ENCODE results near the gene CBFB.
"Not testable (repeated sequence)": the region's sequence is repeated elsewhere in the genome, so short reads cannot be mapped to it uniquely, and the experiment has no call there.

CBFB gene

GRCh38 chr16:67040906-67041305 is 12.0 kb downstream of the CBFB start:
- peak; percentile 83 for DNase-seq (ENCODE audit: low read depth, low spot score)

DNA sequence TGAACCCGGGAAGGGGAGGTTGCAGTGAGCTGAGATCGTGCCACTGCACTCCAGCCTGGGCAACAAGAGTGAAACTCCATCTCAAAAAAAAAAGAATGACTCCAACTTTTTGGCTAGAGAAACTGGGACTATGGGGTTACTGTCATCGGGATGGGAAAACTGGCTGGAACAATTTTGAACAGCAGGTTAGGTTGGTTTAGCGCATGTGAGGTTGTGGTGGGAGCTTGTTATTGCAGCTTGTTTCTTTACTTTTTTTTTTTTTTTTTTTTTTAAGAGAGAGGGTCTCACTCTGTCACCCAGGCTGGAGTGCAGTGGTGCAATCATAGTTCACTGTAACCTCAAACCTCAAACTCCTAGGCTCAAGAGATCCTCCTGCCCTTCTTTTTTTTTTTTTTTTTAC is 12.6 kb downstream of the CBFB start:
- DNase-seq (ENCODE audit: low read depth, low spot score): not testable (repeated sequence)

DNA sequence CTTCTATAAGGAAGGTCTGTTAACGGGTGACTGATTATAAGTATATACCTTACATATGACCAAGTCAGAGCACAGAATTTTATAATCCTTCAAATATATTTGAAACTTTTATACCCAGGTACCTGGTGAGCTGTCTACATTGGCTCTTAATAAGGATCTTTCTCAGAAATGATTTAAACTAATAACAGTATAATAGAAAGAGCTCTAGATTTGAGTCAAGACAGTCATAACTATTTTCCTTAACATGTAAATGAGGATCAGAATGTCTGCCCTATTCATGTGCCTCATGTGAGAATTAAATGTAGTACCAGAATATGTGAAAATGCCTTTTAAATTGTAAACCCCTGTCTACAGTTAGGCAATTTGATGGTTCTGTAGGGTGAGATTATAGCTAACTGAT is 14.5 kb downstream of the CBFB start:
- no peak for DNase-seq (ENCODE audit: low read depth, low spot score)

DNA sequence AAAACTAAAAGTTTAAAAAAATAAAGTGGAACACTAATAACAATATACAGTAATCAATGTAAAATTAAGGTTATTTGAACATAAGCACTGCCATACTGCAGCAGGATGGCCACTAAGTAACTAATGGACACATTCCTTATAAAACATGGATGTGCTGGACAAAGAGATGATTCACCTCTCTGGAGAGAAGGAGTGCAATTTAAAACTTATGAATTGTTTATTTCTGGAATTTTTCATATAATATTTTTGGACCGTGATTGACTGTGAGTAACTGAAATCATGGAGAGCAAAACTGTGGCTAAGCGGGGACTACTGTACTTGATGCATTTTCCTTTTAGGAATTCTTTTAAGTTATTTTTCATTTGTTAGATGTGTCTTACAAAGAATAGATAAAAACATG is 21.8 kb downstream of the CBFB start:
- DNase-seq (ENCODE audit: low read depth, low spot score): no peak

GRCh38 chr16:67052399-67052798 is 23.4 kb downstream of the CBFB start:
- DNase-seq (ENCODE audit: low read depth, low spot score): no peak

- DNase-seq (ENCODE audit: low read depth, low spot score): no peak
These were observed 24.9 kb downstream of the CBFB start for GRCh38 chr16:67053767-67054334.

GRCh38 chr16:67054901-67055300 is 26.0 kb downstream of the CBFB start:
- no peak for DNase-seq (ENCODE audit: low read depth, low spot score)

GRCh38 chr16:67055712-67056487 is 27.0 kb downstream of the CBFB start:
- DNase-seq (ENCODE audit: low read depth, low spot score): peak; percentile 69

DNA sequence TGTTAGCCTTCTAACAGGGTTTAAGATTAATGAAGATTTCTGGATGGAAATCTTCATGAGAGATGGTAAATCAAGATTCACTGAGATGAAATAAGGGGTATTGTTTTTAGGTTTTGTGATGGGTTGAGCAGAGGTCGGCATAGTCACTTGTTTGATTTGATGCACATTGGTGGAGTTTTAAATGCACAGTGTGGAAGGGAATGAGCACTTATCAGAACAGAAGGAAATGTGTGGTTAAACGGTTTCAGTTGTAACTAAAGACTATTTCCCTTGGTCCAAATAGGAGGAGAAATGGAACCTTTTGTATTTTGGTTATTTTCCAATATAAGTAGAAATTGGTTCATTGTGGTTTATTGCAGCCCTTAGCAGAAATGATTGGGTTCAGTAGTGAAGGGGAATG is 34.1 kb downstream of the CBFB start:
- DNase-seq (ENCODE audit: low read depth, low spot score): no peak

GRCh38 chr16:67068212-67068753 is 39.3 kb downstream of the CBFB start:
- no peak for DNase-seq (ENCODE audit: low read depth, low spot score)

DNA sequence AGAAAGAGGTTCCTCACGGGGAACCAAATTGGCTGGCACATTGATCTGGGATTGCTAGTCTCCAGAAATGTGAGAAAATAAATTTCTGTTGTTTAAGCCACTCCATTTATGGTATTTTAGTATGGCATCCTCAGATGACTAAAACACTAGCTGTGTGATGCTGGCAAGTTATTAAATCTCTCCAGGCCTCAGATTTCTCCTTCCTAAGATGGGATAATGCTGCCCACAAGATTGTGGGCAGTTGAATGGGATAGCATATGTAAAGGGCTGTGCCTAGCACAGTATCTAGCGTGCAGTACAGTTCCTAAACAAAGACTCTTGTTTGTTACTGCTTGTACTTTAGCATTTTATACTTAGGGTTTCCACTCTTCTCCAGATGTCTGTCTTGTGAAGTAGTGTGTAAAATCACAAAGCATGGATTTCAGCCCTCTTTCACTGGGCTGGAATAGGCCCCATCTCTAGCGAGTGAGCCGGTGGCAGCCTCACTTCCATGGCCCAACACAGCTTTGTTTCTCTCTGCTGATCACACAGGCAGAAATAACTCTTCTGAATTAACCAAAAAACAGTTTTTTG is 42.6 kb downstream of the CBFB start:
- peak; percentile 25 for DNase-seq (ENCODE audit: low read depth, low spot score)

DNA sequence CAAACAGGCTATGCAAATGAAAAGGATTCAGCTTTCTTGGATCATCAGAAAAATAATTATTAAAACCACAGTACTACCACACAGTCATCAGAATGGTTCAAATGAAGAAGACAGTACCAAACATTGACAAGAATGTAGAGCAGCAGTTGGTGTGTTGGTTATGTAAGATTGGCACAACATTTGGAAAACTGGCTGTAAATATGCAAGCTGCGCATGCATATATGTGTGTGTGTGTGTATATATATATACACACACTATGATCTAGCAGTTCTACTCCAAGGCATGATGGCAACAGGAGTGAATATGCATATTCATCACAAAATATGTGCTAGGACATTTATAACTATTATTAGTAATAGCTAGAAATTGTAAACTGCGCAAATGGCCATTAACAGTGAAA is 46.4 kb downstream of the CBFB start:
- no peak for DNase-seq (ENCODE audit: low read depth, low spot score)

- DNase-seq (ENCODE audit: low read depth, low spot score): no peak
These were observed 48.9 kb downstream of the CBFB start for GRCh38 chr16:67077871-67078270.

DNA sequence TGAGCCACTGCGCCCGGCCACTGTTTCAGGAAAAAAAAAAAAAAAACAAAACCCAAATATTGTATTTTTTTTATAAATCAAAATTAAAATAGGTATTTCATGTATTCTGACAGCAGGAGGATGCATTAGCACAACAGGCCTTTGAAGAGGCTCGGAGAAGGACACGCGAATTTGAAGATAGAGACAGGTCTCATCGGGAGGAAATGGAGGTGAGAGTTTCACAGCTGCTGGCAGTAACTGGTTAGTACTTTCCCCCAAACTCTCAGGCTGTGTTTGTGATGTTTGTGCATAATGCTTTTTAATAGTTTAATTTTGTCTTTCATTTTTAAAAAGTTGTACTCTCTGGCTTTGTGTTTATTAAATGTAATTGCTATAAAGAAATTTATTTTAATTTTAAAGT is 53.2 kb downstream of the CBFB start:
- no peak for DNase-seq (ENCODE audit: low read depth, low spot score)

DNA sequence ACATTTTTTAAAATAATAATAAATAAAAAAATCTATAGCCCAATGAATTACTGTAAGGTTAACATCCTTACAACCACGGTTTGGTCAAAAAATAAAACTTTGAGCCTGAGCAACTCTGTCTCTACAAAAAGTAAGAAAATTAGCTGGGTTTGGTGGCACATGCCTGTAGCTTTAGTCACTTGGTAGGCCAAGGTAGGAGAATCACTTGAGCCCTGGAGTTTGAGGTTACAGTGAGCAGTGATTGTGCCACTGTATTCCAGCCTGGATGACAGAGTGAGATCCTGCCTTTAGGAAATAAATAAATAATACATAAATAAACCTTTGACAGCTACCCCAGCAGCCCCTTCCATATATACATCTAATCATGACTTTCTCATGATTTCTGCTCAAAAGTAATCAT is 53.9 kb downstream of the CBFB start:
- DNase-seq (ENCODE audit: low read depth, low spot score): peak; percentile 59

- DNase-seq (ENCODE audit: low read depth, low spot score): no peak
These were observed 55.5 kb downstream of the CBFB start for GRCh38 chr16:67084345-67085028.

DNA sequence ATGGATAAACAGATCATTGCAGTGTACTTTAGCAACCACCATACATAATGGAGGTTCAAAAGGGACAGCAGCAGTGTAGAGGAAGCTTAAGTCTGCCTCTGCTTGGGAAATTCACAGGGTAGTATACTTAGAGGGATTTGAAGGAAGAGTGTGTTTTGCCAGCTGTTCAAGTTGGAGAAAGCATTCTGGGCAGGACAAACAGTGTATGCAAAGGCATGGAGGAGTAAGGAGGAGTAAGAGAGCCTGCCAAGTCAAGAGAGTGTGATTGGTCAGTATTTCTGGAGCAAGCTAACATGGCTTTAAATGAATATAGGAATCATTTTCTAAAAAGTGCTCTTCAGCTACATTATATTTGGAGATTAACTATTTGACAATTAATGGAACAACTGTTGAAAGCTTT is 57.9 kb downstream of the CBFB start:
- DNase-seq (ENCODE audit: low read depth, low spot score): peak; percentile 19

DNA sequence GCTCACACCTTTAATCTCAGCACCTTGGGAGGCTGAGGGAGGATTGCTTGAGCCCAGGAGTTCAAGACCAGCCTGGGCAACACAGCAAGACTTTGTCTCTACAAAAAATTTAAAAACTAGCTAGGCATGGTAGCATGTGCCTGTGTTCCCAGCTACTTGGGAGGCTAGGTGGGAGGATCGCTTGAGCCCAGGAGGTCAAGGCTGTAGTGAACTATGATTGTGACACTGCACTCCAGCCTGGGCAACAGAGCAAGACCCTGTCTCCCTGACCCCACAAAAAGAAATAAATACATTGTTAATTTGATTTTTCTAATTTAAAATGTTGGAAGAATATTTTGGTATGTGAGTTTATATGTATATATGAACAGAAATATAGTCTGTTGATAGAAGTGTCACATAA is 58.3 kb downstream of the CBFB start:
- no peak for DNase-seq (ENCODE audit: low read depth, low spot score)

- no peak for DNase-seq (ENCODE audit: low read depth, low spot score)
These were observed 58.9 kb downstream of the CBFB start for GRCh38 chr16:67087803-67088202.

GRCh38 chr16:67088551-67088950 is 59.6 kb downstream of the CBFB start:
- DNase-seq (ENCODE audit: low read depth, low spot score): no peak

- DNase-seq (ENCODE audit: low read depth, low spot score): no peak
These were observed 60.2 kb downstream of the CBFB start for GRCh38 chr16:67089101-67089500.

- DNase-seq (ENCODE audit: low read depth, low spot score): peak; percentile 31
These were observed 63.1 kb downstream of the CBFB start for GRCh38 chr16:67091906-67092566.

All from astrocyte of the hippocampus (primary cell).